Panc1 (cell line): Measurements from ENCODE around the gene MACF1. TPM values are rescaled to one million over a fixed set of nuclear protein-coding genes. Genes with fewer than 3 reads are reported as not detected.

ENCODE experiments used
- ATAC-seq: fragments of 200-7000 bp; cut with Tn5 transposase; 2 replicates; pipeline ENCODE4 v1.9.1; 2020; ENCODE audit warnings: mild to moderate bottlenecking, moderate library complexity
- BruUV-seq: library from RNA; stranded (reverse); fragments of 400-500 nt; replicated peaks from 2 replicates; lab custom pipeline; 2021; lab: Mats Ljungman, UMichigan
- CTCF ChIA-PET: fragments of 300-600 bp; sonication (Branson Sonifier 250); formaldehyde crosslinking; loops from one replicate; lab custom pipeline; 2022; ENCODE audit warnings: antibody characterized with exemption; lab: Charles Lee
- POLR2A ChIA-PET: fragments of 300-600 bp; sonication (Branson Sonifier 250); formaldehyde crosslinking; loops from one replicate; lab custom pipeline; 2022; ENCODE audit warnings: antibody characterized with exemption; lab: Charles Lee
- DNase-seq: peaks from one replicate; pipeline ENCODE4 v3.0.0-alpha.2; 2010; ENCODE audit warnings: low read depth, low spot score
- H3K27ac ChIP-seq: 2 replicates; pipeline ENCODE4 v1.5.1; 2011; ENCODE audit warnings: mild to moderate bottlenecking, low read length, inconsistent platforms
- H3K27me3 ChIP-seq: fragments of 200-500 bp; sonication (Bioruptor generic); 2 replicates; pipeline ENCODE4 v1.6.0; 2014; ENCODE audit warnings: low read length, inconsistent platforms; ENCODE audit not compliant: control insufficient read depth, insufficient read depth
- H3K36me3 ChIP-seq: fragments of 200-500 bp; sonication (Bioruptor generic); 2 replicates; pipeline ENCODE4 v1.5.1; 2014; ENCODE audit warnings: inconsistent platforms, mild to moderate bottlenecking, low read length, moderate library complexity; ENCODE audit not compliant: control insufficient read depth, insufficient read depth
- H3K4me1 ChIP-seq: 2 replicates; pipeline ENCODE4 v1.5.1; 2011; ENCODE audit warnings: inconsistent platforms, mild to moderate bottlenecking, low read length, moderate library complexity; ENCODE audit not compliant: control insufficient read depth, insufficient read depth
- H3K4me3 ChIP-seq, 2 experiments: 2 replicates each; pipeline ENCODE4 v1.5.1; 2011 to 2012; ENCODE audit warnings: low read depth in 2 of 2, low read length in 2 of 2, mild to moderate bottlenecking in 2 of 2, inconsistent platforms in 1 of 2, moderate library complexity in 1 of 2
- H3K9me3 ChIP-seq: fragments of 200-500 bp; sonication (Bioruptor generic); 2 replicates; pipeline ENCODE4 v1.5.1; 2014; ENCODE audit warnings: low read depth, mild to moderate bottlenecking, inconsistent platforms, low read length, moderate library complexity; ENCODE audit not compliant: control insufficient read depth, insufficient read depth
- POLR2AphosphoS5 ChIP-seq: IDR thresholded peaks from 2 replicates; pipeline ENCODE4 v1.6.1; 2012; ENCODE audit warnings: mild to moderate bottlenecking, low read depth, low read length, moderate library complexity
- SIN3A ChIP-seq: IDR thresholded peaks from 2 replicates; pipeline ENCODE4 v1.6.1; 2012; ENCODE audit warnings: low read depth, mild to moderate bottlenecking, low read length, moderate library complexity, borderline replicate concordance; ENCODE audit not compliant: insufficient read depth
- TCF7L2 ChIP-seq: IDR thresholded peaks from 2 replicates; pipeline ENCODE4 v1.6.1; 2011; ENCODE audit warnings: mild to moderate bottlenecking, low read depth, low read length, inconsistent platforms
- in situ Hi-C: cut with HindIII; loops from 2 replicates; pipeline ENCODE4 v1.10.0; 2016; ENCODE audit warnings: low sequenced_read_pairs, low pct_unique_long_range_greater_than_20kb
- intact Hi-C: fragments of 100-400 bp; cut with micrococcal nuclease; formaldehyde crosslinking; loops from one replicate; pipeline ENCODE4 v1.10.0; 2022; ENCODE audit not compliant: unreplicated experiment
- total RNA-seq: library from RNA; stranded (reverse); gene quantifications from one replicate; pipeline ENCODE4 v1.2.1, GENCODE V29; 2021; ENCODE audit not compliant: unreplicated experiment
- TF ChIP-seq, protein P1 (sequence below), 2 experiments: IDR thresholded peaks; 2 replicates each; pipeline ENCODE4 v1.6.1; 2011 to 2012; ENCODE audit warnings: low read depth in 2 of 2, control low read depth in 1 of 2, low read length in 1 of 2, mild to moderate bottlenecking in 1 of 2, moderate library complexity in 1 of 2; ENCODE audit not compliant: insufficient read depth in 1 of 2
- TF ChIP-seq, protein P2 (sequence below): fragments of 450-650 bp; IDR thresholded peaks from 2 replicates; pipeline ENCODE4 v1.5.1; 2017; ENCODE audit warnings: mild to moderate bottlenecking

Gene MACF1
- total RNA-seq, 1 experiment from 2014 or later, result 413 TPM

DNA sequence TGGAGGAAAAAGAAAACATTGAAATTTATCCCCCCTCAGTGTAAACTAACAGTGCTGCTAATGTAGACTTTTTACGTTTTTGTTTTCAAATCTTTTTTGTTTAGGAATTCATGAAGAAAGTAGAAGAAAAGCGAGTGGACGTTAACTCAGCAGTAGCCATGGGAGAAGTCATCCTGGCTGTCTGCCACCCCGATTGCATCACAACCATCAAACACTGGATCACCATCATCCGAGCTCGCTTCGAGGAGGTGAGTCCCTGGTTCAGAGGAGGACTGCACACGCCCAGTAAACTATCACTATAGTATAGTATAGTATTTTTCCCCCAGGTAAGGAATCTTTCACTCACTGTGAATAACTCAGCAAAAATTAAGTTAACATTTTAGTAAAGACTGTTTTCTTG lies 249.1 kb downstream of the MACF1 start:
- intact Hi-C loops, result no loop called here

DNA sequence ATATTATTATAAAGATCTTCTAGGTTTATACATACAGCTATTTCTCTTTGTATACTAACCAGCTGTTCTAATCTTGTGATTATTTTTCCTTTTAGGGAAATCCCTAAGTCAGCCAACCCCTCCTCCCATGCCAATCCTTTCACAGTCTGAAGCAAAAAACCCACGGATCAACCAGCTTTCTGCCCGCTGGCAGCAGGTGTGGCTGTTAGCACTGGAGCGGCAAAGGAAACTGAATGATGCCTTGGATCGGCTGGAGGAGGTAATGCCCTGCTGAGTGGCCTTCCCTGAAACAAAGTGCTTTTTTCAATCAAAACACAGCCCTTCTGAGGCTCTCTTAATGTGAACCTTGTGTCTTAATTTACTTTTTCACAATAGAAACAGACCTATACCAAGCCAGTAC lies 254.5 kb downstream of the MACF1 start:
- intact Hi-C loops, result no loop called here
- Histone ChIP-seq H3K4me1 (no peaks in the 10 kb centered on the region), H3K36me3 (peaks cover 60% of the 10 kb centered on the region), H3K27ac (no peak overlapping the region), H3K9me3 (no peaks in the 10 kb centered on the region), H3K4me3 (no peak overlapping the region), H3K27me3 (no peaks in the 10 kb centered on the region)
- DNase-seq, result no peak
- BruUV-seq, result no TSS peak
- ATAC-seq, result no peak
- POLR2A ChIA-PET, result no interaction called here
- TF ChIP-seq POLR2AphosphoS5 (no peak), TCF7L2 (no peak), SIN3A (no peak)
- TF ChIP-seq, protein P1, sequence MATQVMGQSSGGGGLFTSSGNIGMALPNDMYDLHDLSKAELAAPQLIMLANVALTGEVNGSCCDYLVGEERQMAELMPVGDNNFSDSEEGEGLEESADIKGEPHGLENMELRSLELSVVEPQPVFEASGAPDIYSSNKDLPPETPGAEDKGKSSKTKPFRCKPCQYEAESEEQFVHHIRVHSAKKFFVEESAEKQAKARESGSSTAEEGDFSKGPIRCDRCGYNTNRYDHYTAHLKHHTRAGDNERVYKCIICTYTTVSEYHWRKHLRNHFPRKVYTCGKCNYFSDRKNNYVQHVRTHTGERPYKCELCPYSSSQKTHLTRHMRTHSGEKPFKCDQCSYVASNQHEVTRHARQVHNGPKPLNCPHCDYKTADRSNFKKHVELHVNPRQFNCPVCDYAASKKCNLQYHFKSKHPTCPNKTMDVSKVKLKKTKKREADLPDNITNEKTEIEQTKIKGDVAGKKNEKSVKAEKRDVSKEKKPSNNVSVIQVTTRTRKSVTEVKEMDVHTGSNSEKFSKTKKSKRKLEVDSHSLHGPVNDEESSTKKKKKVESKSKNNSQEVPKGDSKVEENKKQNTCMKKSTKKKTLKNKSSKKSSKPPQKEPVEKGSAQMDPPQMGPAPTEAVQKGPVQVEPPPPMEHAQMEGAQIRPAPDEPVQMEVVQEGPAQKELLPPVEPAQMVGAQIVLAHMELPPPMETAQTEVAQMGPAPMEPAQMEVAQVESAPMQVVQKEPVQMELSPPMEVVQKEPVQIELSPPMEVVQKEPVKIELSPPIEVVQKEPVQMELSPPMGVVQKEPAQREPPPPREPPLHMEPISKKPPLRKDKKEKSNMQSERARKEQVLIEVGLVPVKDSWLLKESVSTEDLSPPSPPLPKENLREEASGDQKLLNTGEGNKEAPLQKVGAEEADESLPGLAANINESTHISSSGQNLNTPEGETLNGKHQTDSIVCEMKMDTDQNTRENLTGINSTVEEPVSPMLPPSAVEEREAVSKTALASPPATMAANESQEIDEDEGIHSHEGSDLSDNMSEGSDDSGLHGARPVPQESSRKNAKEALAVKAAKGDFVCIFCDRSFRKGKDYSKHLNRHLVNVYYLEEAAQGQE (IDR thresholded peaks at IDR 0.05; ENCODE audit: insufficient read depth in 1 of 2, low read depth in 2 of 2, low read length in 1 of 2), result no peak
- TF ChIP-seq, protein P2, sequence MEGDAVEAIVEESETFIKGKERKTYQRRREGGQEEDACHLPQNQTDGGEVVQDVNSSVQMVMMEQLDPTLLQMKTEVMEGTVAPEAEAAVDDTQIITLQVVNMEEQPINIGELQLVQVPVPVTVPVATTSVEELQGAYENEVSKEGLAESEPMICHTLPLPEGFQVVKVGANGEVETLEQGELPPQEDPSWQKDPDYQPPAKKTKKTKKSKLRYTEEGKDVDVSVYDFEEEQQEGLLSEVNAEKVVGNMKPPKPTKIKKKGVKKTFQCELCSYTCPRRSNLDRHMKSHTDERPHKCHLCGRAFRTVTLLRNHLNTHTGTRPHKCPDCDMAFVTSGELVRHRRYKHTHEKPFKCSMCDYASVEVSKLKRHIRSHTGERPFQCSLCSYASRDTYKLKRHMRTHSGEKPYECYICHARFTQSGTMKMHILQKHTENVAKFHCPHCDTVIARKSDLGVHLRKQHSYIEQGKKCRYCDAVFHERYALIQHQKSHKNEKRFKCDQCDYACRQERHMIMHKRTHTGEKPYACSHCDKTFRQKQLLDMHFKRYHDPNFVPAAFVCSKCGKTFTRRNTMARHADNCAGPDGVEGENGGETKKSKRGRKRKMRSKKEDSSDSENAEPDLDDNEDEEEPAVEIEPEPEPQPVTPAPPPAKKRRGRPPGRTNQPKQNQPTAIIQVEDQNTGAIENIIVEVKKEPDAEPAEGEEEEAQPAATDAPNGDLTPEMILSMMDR, result no peak
- in situ Hi-C loops, result no loop called here
- CTCF ChIA-PET, result no interaction called here

More for the DNA sequence above, 249.1 kb downstream of the MACF1 start:
- POLR2A ChIA-PET, result no interaction called here
- no peaks in the 10 kb centered on the region for H3K27me3 ChIP-seq
- H3K36me3 ChIP-seq, result peaks cover 60% of the 10 kb centered on the region
- ATAC-seq, result no peak
- no TSS peak for BruUV-seq
- no peak for DNase-seq
- no peaks in the 10 kb centered on the region for H3K9me3 ChIP-seq
- in situ Hi-C loops, result no loop called here
- H3K4me3 ChIP-seq, result no peak overlapping the region
- H3K27ac ChIP-seq, result no peak overlapping the region
- H3K4me1 ChIP-seq, result no peaks in the 10 kb centered on the region
- TF ChIP-seq, protein P2, result no peak
- TF ChIP-seq POLR2AphosphoS5 (no peak), TCF7L2 (no peak)
- CTCF ChIA-PET, result no interaction called here
